SKM-1 (cell line): ENCODE data around the gene MARCHF7.
"Not testable (repeated sequence)": the region's sequence is repeated elsewhere in the genome, so short reads cannot be mapped to it uniquely, and the experiment has no call there.

Experiments used
- DNase-seq: peaks from one replicate; lab custom pipeline; 2025; ENCODE audit not compliant: unreplicated experiment; lab: John Stamatoyannopoulos, UW

MARCHF7 gene

DNA sequence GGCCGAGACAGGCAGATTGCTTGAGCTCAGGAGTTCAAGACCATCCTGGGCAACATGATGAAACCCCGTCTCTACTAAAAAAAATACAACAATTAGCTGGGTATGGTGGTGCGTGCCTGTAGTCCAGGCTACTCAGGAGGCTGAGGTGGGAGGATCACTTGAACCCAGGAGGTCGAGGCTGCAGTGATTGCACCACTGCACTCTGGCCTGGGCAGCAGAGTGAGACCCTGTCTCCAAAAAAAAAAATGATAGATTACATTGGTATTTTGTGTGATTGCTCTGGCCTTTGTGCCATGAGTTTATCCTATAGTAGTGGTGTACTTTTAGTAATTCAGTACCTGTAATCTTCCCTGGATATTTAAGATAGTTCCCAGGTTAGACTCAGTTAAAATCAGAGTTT lies 4.1 kb downstream of the MARCHF7 start:
- not testable (repeated sequence) for DNase-seq

DNA sequence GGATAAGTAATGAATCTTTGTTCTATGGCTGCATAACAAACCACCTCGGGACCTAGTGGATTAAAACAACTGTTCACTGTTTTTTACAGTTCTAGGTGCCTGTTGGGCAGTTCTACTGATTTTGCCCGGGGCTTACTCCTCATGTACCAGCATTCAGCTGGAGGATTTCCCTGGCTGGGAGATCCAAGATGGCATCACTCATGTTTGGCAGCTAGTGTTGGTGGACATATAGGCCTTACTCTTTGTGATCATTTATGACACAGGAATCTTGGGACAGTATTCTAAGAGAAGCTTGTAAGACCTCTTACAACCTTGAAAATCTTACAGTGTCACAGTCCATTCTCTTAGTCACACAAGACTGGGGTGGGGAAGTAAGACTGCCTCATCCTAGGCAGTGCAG lies 4.6 kb downstream of the MARCHF7 start:
- DNase-seq = no peak

DNA sequence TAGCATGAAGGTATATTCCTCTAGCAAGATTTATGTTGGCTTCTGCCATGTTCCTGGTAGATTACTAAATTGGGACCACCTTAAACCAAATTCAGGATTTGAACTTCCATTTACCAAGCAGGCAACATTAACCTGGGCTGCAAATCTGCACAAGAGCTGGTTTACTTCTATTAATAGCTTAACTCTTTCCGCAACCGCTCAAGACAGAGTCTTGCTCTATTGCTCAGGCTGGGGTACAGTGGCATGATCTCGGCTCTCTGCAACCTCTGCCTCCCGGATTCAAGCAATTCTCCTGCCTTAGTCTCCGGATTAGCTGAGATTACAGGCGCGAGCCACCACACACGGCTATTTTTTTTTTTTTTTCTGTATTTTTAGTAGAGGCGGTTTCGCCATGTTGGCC lies 8.4 kb downstream of the MARCHF7 start:
- no peak for DNase-seq

DNA sequence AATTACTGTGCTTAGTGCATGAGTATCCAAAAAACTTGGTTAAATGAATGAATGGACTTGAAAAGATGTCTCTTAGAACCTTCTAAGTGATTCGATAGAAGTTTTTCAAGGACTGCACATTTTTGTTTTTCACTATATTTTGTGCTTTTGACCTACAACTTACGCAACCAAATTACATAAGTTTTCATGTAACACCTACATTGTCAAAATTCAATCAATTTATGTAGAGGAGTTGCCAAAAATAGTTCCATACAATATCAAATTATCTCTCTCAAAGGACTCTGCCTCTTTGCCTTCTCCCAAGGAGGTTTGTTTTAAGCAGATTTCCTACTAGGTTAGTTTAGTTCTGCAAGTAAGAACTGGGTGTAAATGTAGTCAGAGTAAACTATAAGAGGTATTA lies 10.3 kb downstream of the MARCHF7 start:
- DNase-seq = no peak

DNA sequence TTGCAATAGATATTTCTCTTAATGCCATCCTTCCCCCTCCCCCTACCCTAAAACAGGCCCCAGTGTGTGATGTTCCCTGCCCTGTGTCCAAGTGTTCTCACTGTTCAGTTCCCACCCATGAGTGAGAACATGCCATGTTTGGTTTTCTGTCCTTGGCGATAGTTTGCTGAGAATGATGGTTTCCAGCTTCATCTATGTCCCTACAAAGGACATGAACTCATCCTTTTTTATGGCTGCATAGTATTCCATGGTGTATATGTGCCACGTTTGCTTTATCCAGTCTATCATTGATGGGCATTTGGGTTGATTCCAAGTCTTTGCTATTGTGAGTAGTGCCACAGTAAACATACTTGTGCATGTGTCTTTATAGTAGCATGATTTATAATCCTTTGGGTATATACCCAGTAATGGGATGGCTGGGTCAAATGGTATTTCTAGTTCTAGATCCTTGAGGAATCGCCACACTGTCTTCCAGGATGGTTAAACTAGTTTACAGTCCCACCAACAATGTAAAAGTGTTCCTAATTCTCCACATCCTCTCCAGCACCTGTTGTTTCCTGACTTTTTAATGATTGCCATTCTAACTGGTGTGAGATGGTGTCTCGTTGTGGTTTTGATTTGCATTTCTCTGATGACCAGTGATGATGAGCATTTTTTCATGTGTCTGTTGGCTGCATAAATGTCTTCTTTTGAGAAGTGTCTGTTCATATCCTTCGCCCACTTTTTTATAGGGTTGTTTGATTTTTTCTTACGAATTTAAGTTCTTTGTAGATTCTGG lies 12.7 kb downstream of the MARCHF7 start:
- not testable (repeated sequence) for DNase-seq

DNA sequence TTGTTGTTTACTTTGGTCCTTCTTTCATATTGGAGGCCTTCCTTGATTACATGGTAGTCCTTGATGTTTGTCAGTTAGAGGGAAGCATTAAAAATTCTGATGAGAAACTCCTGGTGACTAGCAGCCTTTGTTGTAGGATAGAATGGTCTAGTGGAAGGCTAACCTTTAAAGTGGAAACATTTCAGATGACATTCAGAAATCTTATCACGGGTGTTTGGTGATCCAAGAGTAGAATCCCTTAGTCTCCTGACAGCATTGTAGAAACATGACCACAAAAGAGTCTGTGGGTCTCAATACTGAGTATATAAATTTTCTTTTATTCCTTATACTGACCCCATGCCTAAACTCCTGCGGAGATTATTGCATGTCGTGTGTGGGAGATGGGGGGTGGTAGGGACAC lies 13.4 kb downstream of the MARCHF7 start:
- DNase-seq = no peak

DNA sequence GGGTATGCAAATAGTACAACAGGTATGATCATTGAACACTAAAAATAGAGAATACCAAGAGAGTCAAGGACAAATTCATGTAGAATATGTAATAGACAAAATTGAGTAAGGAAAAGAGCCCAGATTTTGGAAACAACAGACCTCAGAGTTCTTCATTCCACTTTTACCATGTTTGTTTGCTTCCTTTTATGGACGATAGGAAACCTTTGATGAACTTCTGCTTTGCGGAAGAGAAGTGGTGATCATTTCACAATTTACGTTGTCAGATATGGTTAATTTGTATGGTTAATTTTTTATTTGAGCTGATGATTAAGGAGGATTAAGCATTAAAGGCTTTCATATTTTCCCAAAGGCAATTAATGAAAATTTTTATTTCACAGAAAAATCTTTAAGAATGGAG lies 16.3 kb downstream of the MARCHF7 start:
- DNase-seq = no peak

DNA sequence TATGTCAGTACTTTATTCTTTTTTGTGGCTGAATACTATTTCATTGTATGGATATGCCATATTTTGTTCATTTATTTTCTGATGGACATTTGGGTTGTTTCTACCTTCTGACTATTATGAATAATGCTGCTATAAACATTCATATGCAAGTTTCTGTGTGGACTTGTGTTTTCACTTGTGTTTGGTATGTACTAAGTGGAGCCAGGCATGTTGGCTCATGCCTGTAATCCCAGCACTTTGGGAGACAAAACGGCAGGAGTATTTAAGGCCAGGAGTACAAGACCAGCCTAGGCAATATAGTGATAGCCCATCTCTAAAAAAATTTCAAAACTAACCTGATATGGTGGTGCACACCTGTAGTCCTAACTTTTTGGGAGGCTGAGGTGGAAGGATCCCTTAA lies 23.3 kb downstream of the MARCHF7 start:
- no peak for DNase-seq

DNA sequence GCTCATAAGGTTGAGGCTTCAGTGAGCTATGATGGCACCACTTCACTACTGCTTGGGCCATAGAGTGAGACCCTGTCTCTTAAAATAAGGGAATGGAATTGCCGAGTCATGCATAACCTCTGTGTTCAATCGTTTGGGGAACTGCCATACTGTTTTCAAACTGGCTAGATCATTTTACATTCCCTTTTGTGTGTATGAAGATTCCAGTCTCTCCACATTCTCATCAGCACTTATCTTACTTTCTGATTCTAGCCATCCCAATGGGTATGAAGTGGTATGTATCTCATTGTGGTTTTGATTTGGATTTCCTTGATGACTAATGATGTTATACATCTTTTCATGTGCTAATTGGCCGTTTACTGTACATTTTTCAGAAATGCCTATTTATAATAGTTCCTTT lies 23.7 kb downstream of the MARCHF7 start:
- DNase-seq = no peak

DNA sequence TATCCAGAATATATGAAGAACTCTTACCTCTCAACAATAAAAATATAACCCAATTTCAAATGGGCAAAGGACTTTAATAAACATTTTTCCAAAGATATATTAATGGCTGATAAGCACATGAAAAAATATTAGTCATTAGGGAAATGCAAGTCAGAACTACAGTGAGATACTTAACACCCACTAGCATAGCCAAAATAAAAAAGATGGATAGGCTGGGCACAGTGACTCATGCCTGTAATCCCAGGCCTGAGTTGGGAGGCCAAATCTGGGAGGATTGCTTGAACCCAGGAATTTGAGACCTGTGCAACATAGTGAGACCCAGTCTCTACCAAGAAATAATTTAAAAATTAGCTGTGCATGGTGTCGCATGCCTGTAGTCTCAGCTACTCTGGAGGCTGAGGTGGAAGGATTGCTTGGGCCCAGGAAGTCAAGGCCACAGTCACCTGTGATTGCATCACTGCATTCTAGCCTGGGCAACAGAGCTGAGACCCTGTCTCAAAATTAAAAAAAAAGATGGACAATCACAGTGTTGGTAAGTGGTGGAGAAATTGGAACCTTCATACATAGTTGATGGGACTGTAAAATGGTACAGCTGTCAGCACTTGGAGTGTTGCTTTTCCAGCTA lies 25.1 kb downstream of the MARCHF7 start:
- no peak for DNase-seq

DNA sequence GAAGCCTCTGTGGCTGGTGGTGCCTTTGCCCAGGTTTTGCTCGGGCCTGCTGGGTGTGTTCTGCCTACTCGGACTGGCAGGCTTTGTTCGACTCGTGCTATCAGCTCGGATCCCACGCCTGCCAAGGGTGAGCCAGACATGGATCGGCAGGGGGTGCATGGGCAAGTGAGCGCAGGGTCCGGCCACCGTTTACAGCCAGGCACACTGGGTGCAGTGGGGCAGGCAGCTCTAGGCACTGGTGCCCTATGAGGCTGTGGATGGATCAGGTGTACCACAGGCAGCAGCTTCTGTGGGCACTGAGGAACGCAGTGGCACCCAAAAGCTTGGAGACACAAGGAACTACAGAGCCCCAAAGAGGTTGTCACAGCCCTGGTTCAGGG lies 25.6 kb downstream of the MARCHF7 start:
- no peak for DNase-seq

DNA sequence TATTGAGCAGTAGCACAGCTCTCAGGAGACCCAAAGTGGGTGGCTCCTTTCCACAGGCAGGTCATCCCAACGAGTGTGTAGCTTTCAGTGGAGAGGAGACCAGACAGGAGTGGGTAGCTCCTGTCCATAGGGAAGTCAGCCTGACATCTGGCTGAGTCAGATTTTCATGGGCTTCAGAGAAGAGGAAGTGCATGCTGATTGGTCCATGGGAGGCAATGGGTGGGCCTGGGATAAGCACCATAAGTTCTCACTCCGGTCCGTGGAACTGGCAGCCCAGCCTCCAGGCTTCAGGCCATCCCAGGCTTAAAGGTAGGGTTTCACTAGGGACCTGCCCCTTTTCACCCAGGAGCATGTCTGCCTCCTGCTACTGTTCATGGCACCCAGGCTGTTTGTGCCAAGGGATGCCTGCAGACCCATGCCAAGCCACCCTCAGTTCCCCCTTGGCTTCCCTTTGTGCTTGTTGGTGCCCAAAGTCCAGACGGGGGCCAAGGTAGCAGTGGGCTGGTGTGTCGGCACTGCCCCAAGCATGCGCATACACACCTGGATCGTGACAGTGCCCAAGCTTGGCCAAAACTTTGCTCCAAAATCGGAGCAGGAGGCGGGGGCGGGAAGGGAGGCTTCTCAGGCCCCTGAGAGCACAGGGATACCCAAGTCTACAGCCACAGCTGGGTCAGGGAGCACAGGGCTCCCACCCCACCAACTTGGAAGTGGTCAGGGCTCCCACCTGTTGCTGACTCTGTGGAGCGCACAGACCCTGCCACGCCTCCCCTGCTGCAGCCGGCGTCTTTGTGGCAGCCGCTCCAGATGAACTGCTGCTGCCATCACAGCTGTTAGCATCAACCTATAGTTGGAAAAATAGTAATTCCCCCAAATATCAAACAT lies 26.4 kb downstream of the MARCHF7 start:
- no peak for DNase-seq

DNA sequence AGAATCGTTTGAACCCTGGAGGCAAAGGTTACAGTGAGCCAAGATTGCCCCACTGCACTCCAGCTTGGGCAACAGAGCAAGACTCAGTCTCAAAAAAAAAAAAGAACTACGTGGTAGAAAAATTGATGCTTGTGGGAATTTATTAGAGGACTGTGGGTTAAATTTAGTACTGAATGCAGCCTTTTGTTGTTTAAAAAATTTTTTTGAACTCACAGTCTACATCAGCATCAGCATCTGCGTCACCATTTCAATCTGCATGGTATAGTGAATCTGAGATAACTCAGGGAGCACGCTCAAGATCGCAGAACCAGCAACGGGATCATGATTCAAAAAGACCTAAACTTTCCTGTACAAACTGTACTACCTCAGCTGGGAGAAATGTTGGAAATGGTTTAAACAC lies 30.5 kb downstream of the MARCHF7 start:
- DNase-seq = no peak

DNA sequence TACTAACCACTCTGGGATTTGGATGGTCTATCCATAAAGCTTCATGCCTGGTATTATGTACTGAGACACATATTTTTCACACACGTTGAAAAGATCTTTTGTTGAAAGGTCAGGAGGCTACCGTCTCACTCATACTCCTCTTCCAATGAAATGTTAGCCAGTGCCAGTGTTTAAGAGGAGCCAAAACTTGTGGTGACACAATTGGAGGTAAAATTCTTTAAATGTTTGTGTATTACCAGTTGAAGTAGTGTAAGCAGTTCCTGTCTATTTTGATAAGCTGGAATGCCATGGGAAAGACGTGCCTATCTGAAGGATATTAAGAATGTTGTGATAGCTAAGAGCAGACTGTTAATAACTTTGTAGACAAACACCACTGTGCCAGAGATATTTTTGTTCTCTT lies 32.1 kb downstream of the MARCHF7 start:
- DNase-seq = no peak

DNA sequence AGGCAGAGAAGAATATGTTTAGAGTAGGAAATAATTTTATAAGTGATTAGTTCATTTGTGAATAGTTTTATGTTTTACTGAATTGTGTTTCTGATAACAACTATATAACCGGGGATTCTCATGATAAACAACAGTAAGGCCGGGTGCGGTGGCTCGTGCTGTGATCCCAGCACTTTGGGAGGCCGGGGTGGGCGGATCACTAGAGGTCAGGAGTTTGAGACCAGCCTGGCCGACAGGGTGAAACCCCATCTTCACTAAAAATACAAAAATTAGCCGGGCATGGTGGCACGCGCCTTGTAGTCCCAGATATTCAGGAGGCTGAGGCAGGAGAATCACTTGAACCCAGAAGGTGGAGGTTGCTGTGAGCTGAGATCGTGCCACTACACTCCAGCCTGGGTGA lies 32.9 kb downstream of the MARCHF7 start:
- not testable (repeated sequence) for DNase-seq

DNA sequence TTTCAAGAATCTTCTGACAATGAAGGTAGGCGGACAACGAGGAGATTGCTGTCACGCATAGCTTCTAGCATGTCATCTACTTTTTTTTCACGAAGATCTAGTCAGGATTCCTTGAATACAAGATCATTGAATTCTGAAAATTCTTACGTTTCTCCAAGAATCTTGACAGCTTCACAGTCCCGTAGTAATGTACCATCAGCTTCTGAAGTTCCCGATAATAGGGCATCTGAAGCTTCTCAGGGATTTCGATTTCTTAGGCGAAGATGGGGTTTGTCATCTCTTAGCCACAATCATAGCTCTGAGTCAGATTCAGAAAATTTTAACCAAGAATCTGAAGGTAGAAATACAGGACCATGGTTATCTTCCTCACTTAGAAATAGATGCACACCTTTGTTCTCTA lies 35.8 kb downstream of the MARCHF7 start:
- no peak for DNase-seq

DNA sequence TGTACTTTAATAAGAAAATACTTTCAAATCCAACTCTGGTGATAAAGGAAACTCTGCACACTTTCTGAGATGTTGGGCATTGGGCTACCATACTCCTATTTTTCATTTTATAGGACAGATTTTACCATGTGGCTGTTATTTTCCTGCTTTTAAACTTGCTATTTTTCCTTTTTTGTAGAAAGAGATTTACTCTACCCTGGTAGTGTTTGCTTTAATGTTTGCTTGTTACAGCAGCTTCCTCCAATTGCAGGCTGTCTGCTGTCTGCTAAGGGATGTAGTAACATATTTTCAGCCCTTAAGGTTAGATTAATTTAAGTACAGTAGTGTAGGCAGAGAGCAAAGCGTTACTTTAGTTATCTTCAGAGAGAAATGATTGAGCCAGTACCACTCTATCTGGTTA lies 38.6 kb downstream of the MARCHF7 start:
- DNase-seq = no peak

DNA sequence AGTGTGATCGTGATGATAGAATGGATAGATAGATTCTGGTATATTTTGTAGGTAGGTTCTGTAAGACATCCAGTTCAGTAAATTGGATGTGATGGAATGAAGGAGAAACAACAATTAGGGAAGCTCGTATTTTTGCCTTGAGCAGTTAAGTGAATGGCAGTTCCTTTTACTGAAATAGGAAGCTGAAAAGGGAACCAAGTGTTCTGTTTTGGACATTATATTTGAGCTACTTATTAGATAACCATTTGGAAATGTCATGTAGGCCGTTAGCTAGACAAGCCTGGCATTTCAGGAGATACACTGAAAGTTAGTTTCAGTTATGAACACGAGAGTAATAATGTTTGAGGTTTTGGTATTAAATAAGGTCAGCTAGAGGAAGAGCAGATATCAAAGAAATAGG lies 41.5 kb downstream of the MARCHF7 start:
- peak; percentile 76 for DNase-seq

DNA sequence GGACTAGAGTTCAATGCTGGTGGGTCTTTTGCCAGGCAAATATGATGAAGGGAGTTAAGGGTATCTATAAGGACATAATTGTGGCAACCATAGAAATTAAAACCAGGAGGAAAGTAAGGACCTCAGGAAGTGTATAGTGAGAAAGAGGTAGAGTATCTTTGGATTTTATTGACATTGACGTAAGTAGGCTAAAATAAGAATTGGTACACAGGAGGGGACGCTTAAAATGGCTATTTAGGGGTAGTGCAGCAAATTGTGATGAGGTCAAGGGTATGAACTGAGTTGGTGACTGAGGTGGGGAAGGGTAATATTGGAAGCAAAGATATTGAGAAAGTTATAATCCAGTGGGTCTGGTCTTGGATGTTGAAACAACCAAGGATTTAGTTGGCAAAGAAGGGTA lies 42.7 kb downstream of the MARCHF7 start:
- no peak for DNase-seq

DNA sequence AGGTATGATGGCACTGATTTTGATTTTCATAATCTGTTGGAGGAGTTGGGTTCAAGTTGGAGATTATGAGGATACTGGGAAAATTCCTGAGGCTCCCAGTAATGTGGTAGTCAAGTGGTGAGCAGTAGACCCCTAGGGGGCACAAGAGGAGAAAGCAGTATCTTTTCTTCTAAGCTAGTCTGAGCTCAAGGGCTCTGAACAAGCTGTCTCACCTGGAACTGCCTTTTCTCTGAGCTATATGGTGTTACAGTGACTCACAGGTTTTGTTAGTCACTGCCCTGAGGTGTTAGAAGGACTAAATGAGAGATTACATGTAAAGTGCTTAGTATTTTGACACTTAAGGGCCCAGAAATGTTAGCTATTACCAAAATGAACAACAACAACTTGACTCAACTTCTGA lies 43.5 kb downstream of the MARCHF7 start:
- no peak for DNase-seq

DNA sequence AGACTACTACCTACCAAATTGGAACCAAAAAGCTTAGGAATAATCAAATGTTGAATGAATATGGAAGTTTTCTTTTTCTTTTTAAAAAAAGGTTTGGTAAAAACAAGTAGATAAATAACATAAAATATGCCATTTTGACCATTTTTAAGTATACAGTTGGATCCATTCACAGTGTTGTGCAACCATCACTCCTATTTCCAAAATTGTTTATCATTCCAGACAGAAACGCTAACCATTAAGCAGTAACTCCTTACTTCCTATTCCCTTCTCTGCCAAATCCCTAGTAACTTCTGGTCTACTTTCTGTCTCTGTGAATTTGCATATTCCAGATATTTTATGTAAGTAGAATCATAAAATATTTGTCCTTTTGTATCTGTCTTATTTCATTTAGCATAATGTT lies 45.9 kb downstream of the MARCHF7 start:
- DNase-seq = no peak

DNA sequence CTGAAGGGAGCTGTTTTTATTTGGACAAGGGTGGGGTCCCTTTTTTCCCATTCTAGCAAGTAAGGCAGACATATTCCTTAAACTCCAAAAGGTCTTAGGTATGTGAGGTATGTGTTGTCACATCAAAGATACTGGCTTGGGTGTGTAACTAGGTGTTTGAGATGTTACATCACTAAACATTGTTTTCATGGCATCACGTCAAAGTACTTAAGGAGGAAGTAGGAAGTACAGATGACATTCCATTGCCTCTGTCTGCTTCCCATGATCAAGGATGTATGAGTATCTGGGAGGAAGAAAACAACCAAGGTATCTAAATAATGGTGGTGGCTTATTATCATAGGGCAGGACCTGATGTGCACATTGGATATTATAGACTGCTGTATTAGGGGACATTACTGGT lies 46.4 kb downstream of the MARCHF7 start:
- DNase-seq = no peak
